ENCODE results near the gene STAM.

Gene STAM

GRCh38 chr10:17737027-17737965 lies 93.3 kb downstream of the STAM start:
- no peaks in the 10 kb centered on the region for H3K36me3 ChIP-seq (replicated peaks; ENCODE audit: low read depth, low read length)
- no peaks in the 10 kb centered on the region for H3K9me3 ChIP-seq (ENCODE audit: insufficient read depth, low read length)
- no peak overlapping the region for H3K27ac ChIP-seq (ENCODE audit: low read length)
- H3K27me3 ChIP-seq (ENCODE audit: low read depth, low read length): no peaks in the 10 kb centered on the region
- no peak overlapping the region for H2AFZ ChIP-seq (ENCODE audit: low read depth, low read length)
- peak; percentile 68 for TF ChIP-seq CTCF (IDR thresholded peaks at IDR 0.05; ENCODE audit: low read depth, low read length)
- no peak for TF ChIP-seq EZH2phosphoT487 (IDR thresholded peaks at IDR 0.05; ENCODE audit: low read depth)
- no peaks in the 10 kb centered on the region for H3K79me2 ChIP-seq (ENCODE audit: low read length)
- H3K4me3 ChIP-seq (ENCODE audit: low read length): no peak overlapping the region
- H3K4me2 ChIP-seq (ENCODE audit: low read length): no peak overlapping the region
- no peaks in the 10 kb centered on the region for H4K20me1 ChIP-seq (ENCODE audit: insufficient read depth, low read length)
- no peak overlapping the region for H3K9ac ChIP-seq (ENCODE audit: low read length)
- peaks cover 8% of the 10 kb centered on the region for H3K4me1 ChIP-seq (ENCODE audit: low read length)

GRCh38 chr10:17740668-17741067 lies 96.7 kb downstream of the STAM start:
- Histone ChIP-seq H3K36me3 (replicated peaks; ENCODE audit: low read depth, low read length) (no peaks in the 10 kb centered on the region), H3K4me2 (ENCODE audit: low read length) (no peak overlapping the region), H2AFZ (ENCODE audit: low read depth, low read length) (no peak overlapping the region), H3K27me3 (ENCODE audit: low read depth, low read length) (no peaks in the 10 kb centered on the region), H3K27ac (ENCODE audit: low read length) (no peak overlapping the region), H3K4me1 (ENCODE audit: low read length) (peaks cover 12% of the 10 kb centered on the region), H3K9me3 (ENCODE audit: insufficient read depth, low read length) (no peaks in the 10 kb centered on the region), H3K79me2 (ENCODE audit: low read length) (no peaks in the 10 kb centered on the region), H3K9ac (ENCODE audit: low read length) (no peak overlapping the region), H4K20me1 (ENCODE audit: insufficient read depth, low read length) (no peaks in the 10 kb centered on the region), H3K4me3 (ENCODE audit: low read length) (no peak overlapping the region)
- TF ChIP-seq EZH2phosphoT487 (IDR thresholded peaks at IDR 0.05; ENCODE audit: low read depth): no peak
- no peak for TF ChIP-seq CTCF (IDR thresholded peaks at IDR 0.05; ENCODE audit: low read depth, low read length)

DNA sequence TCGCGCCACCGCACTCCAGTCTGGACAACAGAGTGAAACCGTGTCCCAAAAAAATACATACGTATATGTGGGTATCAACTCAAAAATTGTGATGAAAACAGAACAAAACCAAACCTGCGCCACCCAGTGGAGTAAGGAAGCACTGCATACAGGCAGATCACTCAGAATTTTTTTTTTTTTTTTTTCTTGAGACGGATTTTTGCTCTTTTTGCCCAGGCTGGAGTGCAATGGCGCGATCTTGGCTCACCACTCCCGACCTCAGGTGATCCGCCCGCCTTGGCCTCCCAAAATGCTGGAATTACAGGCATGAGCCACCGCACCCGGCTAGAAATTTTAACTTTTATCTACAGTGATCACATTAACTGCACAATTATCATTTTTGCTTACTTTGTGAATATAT lies 99.0 kb downstream of the STAM start:
- Histone ChIP-seq H3K4me3 (ENCODE audit: low read length) (peak overlapping the region; percentile 67), H4K20me1 (ENCODE audit: insufficient read depth, low read length) (no peaks in the 10 kb centered on the region), H3K36me3 (replicated peaks; ENCODE audit: low read depth, low read length) (no peaks in the 10 kb centered on the region), H3K9ac (ENCODE audit: low read length) (peak overlapping the region; percentile 27), H3K4me1 (ENCODE audit: low read length) (peaks cover 12% of the 10 kb centered on the region), H3K9me3 (ENCODE audit: insufficient read depth, low read length) (no peaks in the 10 kb centered on the region), H3K27ac (ENCODE audit: low read length) (no peak overlapping the region), H3K79me2 (ENCODE audit: low read length) (no peaks in the 10 kb centered on the region), H2AFZ (ENCODE audit: low read depth, low read length) (peak overlapping the region; percentile 64), H3K4me2 (ENCODE audit: low read length) (peak overlapping the region; percentile 69), H3K27me3 (ENCODE audit: low read depth, low read length) (no peaks in the 10 kb centered on the region)
- TF ChIP-seq EZH2phosphoT487 (IDR thresholded peaks at IDR 0.05; ENCODE audit: low read depth) (no peak), CTCF (IDR thresholded peaks at IDR 0.05; ENCODE audit: low read depth, low read length) (peak; percentile 58)

DNA sequence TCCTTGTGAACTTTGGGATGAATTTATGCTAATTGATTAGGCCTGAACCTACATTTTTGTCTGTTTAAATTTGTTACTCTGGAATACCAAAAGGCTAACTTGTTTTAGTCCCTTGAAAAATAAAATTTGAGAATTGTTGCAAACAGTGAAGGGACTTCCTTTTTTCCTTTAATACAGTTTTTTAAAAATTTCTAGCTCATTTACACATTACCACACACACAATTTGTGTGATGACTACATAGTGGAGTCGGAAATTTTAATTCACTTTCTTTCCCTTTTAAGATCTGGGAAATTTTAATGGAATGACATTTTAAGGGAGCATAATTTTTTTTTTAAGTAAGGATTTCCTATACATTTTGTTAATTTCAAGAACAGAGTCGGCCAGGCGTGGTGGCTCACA lies 99.5 kb downstream of the STAM start:
- Histone ChIP-seq H3K9ac (ENCODE audit: low read length) (no peak overlapping the region), H3K27me3 (ENCODE audit: low read depth, low read length) (no peaks in the 10 kb centered on the region), H4K20me1 (ENCODE audit: insufficient read depth, low read length) (no peaks in the 10 kb centered on the region), H3K9me3 (ENCODE audit: insufficient read depth, low read length) (no peaks in the 10 kb centered on the region), H3K79me2 (ENCODE audit: low read length) (no peaks in the 10 kb centered on the region), H3K36me3 (replicated peaks; ENCODE audit: low read depth, low read length) (no peaks in the 10 kb centered on the region), H2AFZ (ENCODE audit: low read depth, low read length) (no peak overlapping the region), H3K27ac (ENCODE audit: low read length) (no peak overlapping the region), H3K4me2 (ENCODE audit: low read length) (peak overlapping the region; percentile 69), H3K4me3 (ENCODE audit: low read length) (no peak overlapping the region), H3K4me1 (ENCODE audit: low read length) (peaks cover 12% of the 10 kb centered on the region)
- no peak for TF ChIP-seq CTCF (IDR thresholded peaks at IDR 0.05; ENCODE audit: low read depth, low read length)
- TF ChIP-seq EZH2phosphoT487 (IDR thresholded peaks at IDR 0.05; ENCODE audit: low read depth): no peak

Data from OCI-LY3 (cell line).